HCT116 (cell line): ENCODE results near the gene FN3K. TPM values are rescaled to one million over a fixed set of nuclear protein-coding genes. Genes with fewer than 3 reads are reported as not detected.

Experiments used
- ATAC-seq: fragments of 200-7000 bp; cut with Tn5 transposase; 2 replicates; pipeline ENCODE4 v1.9.1; 2020; ENCODE audit warnings: mild to moderate bottlenecking, moderate library complexity
- BruUV-seq: library from RNA; stranded (reverse); fragments of 400-500 nt; replicated peaks from 2 replicates; lab custom pipeline; 2021; lab: Mats Ljungman, UMichigan
- CTCF ChIA-PET: fragments of 300-600 bp; sonication (Branson Sonifier 250); formaldehyde crosslinking; loops from one replicate; lab custom pipeline; 2021; ENCODE audit warnings: antibody characterized with exemption; lab: Charles Lee
- POLR2A ChIA-PET: fragments of 300-600, 350-600 bp; sonication (Branson Sonifier 250); formaldehyde crosslinking; loops from one replicate; lab custom pipeline; 2021; ENCODE audit warnings: antibody characterized with exemption; lab: Charles Lee
- RAD21 ChIA-PET, 2 experiments: fragments of 300-600 bp; sonication (Branson Sonifier 250); formaldehyde crosslinking; loops; one replicate each; lab custom pipeline; 2023; ENCODE audit warnings: low total read pairs in 2 of 2; ENCODE audit not compliant: uncharacterized antibody in 2 of 2, unreplicated experiment in 2 of 2, low non-redundant PET in 1 of 2; lab: Charles Lee
- DNase-seq: peaks from one replicate; pipeline ENCODE4 v3.0.0-alpha.2; 2010; ENCODE audit warnings: low read depth, low spot score
- H2AFZ ChIP-seq: fragments of 200-600 bp; shearing (Covaris generic), sonication (generic); 2 replicates; pipeline ENCODE4 v1.6.1; 2017; ENCODE audit warnings: low read depth, mixed run types, mixed read lengths, antibody characterized with exemption, low read length; ENCODE audit not compliant: poor library complexity, severe bottlenecking
- H3K27ac ChIP-seq: 2 replicates; pipeline ENCODE4 v1.5.1; 2012; ENCODE audit warnings: low read depth, low read length
- H3K27me3 ChIP-seq: fragments of 200-600 bp; sonication (generic); 2 replicates; pipeline ENCODE4 v1.6.1; 2016; ENCODE audit warnings: mixed run types, low read length, mixed read lengths; ENCODE audit not compliant: insufficient read depth
- H3K36me3 ChIP-seq, 2 experiments: fragments of 200-500 bp in 1 of 2; fragments of 200-600 bp in 1 of 2; sonication (Bioruptor generic) in 1 of 2; sonication (generic) in 1 of 2; 2 replicates each; pipeline versions ENCODE4 v1.5.1 to v1.6.1; 2014 to 2016; ENCODE audit warnings: low read length in 2 of 2, inconsistent platforms in 1 of 2, mixed read lengths in 1 of 2, mixed run types in 1 of 2; ENCODE audit not compliant: insufficient read depth in 2 of 2, control insufficient read depth in 1 of 2
- H3K4me1 ChIP-seq, 2 experiments: fragments of 200-600 bp in 1 of 2; sonication (generic) in 1 of 2; 2 replicates each; pipeline versions ENCODE4 v1.5.1 to v1.6.1; 2012 to 2017; ENCODE audit warnings: low read length in 2 of 2, inconsistent platforms in 1 of 2, mild to moderate bottlenecking in 1 of 2, mixed read lengths in 1 of 2, mixed run types in 1 of 2, moderate library complexity in 1 of 2; ENCODE audit not compliant: insufficient read depth in 2 of 2, control insufficient read depth in 1 of 2
- H3K4me2 ChIP-seq: fragments of 200-600 bp; sonication (generic); 2 replicates; pipeline ENCODE4 v1.6.1; 2017; ENCODE audit warnings: mixed run types, low read length, mixed read lengths
- H3K4me3 ChIP-seq, 2 experiments: fragments of 200-600 bp in 1 of 2; sonication (generic) in 1 of 2; replicated peaks in 1 of 2; 2 replicates each; pipeline ENCODE4 v1.5.1; 2011 to 2016; ENCODE audit warnings: low read length in 2 of 2, control low read depth in 1 of 2, low read depth in 1 of 2, mild to moderate bottlenecking in 1 of 2, mixed read lengths in 1 of 2, mixed run types in 1 of 2
- H3K79me2 ChIP-seq: fragments of 200-600 bp; sonication (generic); 2 replicates; pipeline ENCODE4 v1.6.1; 2017; ENCODE audit warnings: mild to moderate bottlenecking, mixed run types, low read length, moderate library complexity, mixed read lengths; ENCODE audit not compliant: insufficient read depth
- H3K9ac ChIP-seq: fragments of 200-600 bp; sonication (generic); 2 replicates; pipeline ENCODE4 v1.6.1; 2016; ENCODE audit warnings: low read length, mixed read lengths
- H3K9me2 ChIP-seq: fragments of 200-600 bp; sonication (generic), shearing (Covaris generic); 2 replicates; pipeline ENCODE4 v1.6.1; 2017; ENCODE audit warnings: mixed run types, mild to moderate bottlenecking, moderate library complexity; ENCODE audit not compliant: insufficient read depth
- H3K9me3 ChIP-seq, 2 experiments: fragments of 200-500 bp in 1 of 2; fragments of 200-600 bp in 1 of 2; sonication (Bioruptor generic) in 1 of 2; sonication (generic) in 1 of 2; 2 replicates each; pipeline ENCODE4 v1.6.1; 2014 to 2017; ENCODE audit warnings: low read length in 2 of 2, mixed read lengths in 2 of 2, inconsistent platforms in 1 of 2, low read depth in 1 of 2, mild to moderate bottlenecking in 1 of 2, mixed run types in 1 of 2, moderate library complexity in 1 of 2; ENCODE audit not compliant: control insufficient read depth in 1 of 2, insufficient read depth in 1 of 2
- H4K20me1 ChIP-seq: fragments of 200-600 bp; sonication (generic), shearing (Covaris generic); 2 replicates; pipeline ENCODE4 v1.6.1; 2017; ENCODE audit warnings: mixed run types, mild to moderate bottlenecking, moderate library complexity; ENCODE audit not compliant: insufficient read depth
- ATF3 ChIP-seq: IDR thresholded peaks from 2 replicates; pipeline ENCODE4 v1.6.1; 2012
- CBX3 ChIP-seq: IDR thresholded peaks from 2 replicates; pipeline ENCODE4 v1.6.1; 2012; ENCODE audit warnings: low read depth
- CEBPB ChIP-seq: IDR thresholded peaks from 2 replicates; pipeline ENCODE4 v1.6.1; 2012; ENCODE audit warnings: low read depth
- EGR1 ChIP-seq: IDR thresholded peaks from 2 replicates; pipeline ENCODE4 v1.6.1; 2012; ENCODE audit warnings: low read depth
- ELF1 ChIP-seq: IDR thresholded peaks from 2 replicates; pipeline ENCODE4 v1.6.1; 2012; ENCODE audit warnings: low read depth, borderline replicate concordance
- EZH2 ChIP-seq: fragments of 200-600 bp; sonication (generic); IDR thresholded peaks from 2 replicates; pipeline ENCODE4 v1.6.1; 2017; ENCODE audit warnings: antibody characterized with exemption, mixed run types
- FOSL1 ChIP-seq: IDR thresholded peaks from 2 replicates; pipeline ENCODE4 v1.6.1; 2012; ENCODE audit warnings: low read depth
- JUND ChIP-seq: IDR thresholded peaks from 2 replicates; pipeline ENCODE4 v1.6.1; 2012
- POLR2AphosphoS5 ChIP-seq: IDR thresholded peaks from 2 replicates; pipeline ENCODE4 v1.6.1; 2011; ENCODE audit warnings: mild to moderate bottlenecking, low read depth, low read length, moderate library complexity
- RAD21 ChIP-seq: IDR thresholded peaks from 2 replicates; pipeline ENCODE4 v1.6.1; 2012; ENCODE audit warnings: low read depth, mild to moderate bottlenecking
- REST ChIP-seq: IDR thresholded peaks from 2 replicates; pipeline ENCODE4 v1.6.1; 2012; ENCODE audit warnings: low read depth
- SIN3A ChIP-seq: IDR thresholded peaks from 2 replicates; pipeline ENCODE4 v1.6.1; 2012; ENCODE audit warnings: low read depth
- SP1 ChIP-seq: IDR thresholded peaks from 2 replicates; pipeline ENCODE4 v1.6.1; 2012; ENCODE audit warnings: low read depth
- SRF ChIP-seq: IDR thresholded peaks from 2 replicates; pipeline ENCODE4 v1.6.1; 2012; ENCODE audit warnings: low read depth
- YY1 ChIP-seq: IDR thresholded peaks from 2 replicates; pipeline ENCODE4 v1.6.1; 2011; ENCODE audit warnings: low read length, low read depth, moderate library complexity, mild to moderate bottlenecking; ENCODE audit not compliant: insufficient replicate concordance; ENCODE audit errors: extremely low read depth
- ZNF274 ChIP-seq: fragments of 200-500 bp; sonication (Bioruptor generic); IDR thresholded peaks from 2 replicates; pipeline ENCODE4 v1.6.1; 2014; ENCODE audit warnings: mild to moderate bottlenecking, low read depth, low read length, inconsistent platforms
- intact Hi-C: fragments of 100-400 bp; cut with micrococcal nuclease; formaldehyde crosslinking; loops from 2 replicates; pipeline ENCODE4 v1.10.0; 2022
- total RNA-seq: library from RNA; stranded (reverse); gene quantifications from one replicate; pipeline ENCODE4 v1.2.1, GENCODE V29; 2021; ENCODE audit not compliant: unreplicated experiment

FN3K gene
- total RNA-seq, 1 experiment from 2014 or later = 9.9 TPM

GRCh38 chr17:82703036-82703745 lies 32.2 kb upstream of the FN3K start:
- CTCF ChIA-PET = no interaction called here
- no peak for DNase-seq

More at GRCh38 chr17:82703036-82703745, 32.2 kb upstream of the FN3K start:
- ATAC-seq = no peak
- Histone ChIP-seq H3K9ac (no peak overlapping the region), H3K27ac (no peak overlapping the region), H2AFZ (no peak overlapping the region), H3K79me2 (no peaks in the 10 kb centered on the region), H3K4me2 (no peak overlapping the region), H4K20me1 (no peaks in the 10 kb centered on the region), H3K9me2 (no peaks in the 10 kb centered on the region), H3K27me3 (no peaks in the 10 kb centered on the region), H3K36me3 (no peaks in the 10 kb centered on the region), H3K4me1 (peaks cover 3 to 16% of the 10 kb centered on the region in 2 experiments; a peak in 3 of 4 replicates), H3K4me3 (no peak overlapping the region), H3K9me3 (no peaks in the 10 kb centered on the region)
- intact Hi-C loops = no loop called here
- no TSS peak for BruUV-seq
- RAD21 ChIA-PET = no interaction called here
- POLR2A ChIA-PET = no interaction called here
- TF ChIP-seq SP1 = no peak
- TF ChIP-seq CEBPB = no peak
- TF ChIP-seq FOSL1 = no peak
- no peak for TF ChIP-seq YY1
- TF ChIP-seq REST = no peak
- no peak for TF ChIP-seq JUND
- no peak for TF ChIP-seq ELF1
- TF ChIP-seq EZH2 = no peak
- no peak for TF ChIP-seq RAD21
- no peak for TF ChIP-seq POLR2AphosphoS5
- no peak for TF ChIP-seq ATF3
- TF ChIP-seq ZNF274 = no peak
- no peak for TF ChIP-seq SIN3A
- TF ChIP-seq SRF = no peak
- no peak for TF ChIP-seq CBX3
- no peak for TF ChIP-seq EGR1
